ENCODE measurements around the gene CREM.

DNA sequence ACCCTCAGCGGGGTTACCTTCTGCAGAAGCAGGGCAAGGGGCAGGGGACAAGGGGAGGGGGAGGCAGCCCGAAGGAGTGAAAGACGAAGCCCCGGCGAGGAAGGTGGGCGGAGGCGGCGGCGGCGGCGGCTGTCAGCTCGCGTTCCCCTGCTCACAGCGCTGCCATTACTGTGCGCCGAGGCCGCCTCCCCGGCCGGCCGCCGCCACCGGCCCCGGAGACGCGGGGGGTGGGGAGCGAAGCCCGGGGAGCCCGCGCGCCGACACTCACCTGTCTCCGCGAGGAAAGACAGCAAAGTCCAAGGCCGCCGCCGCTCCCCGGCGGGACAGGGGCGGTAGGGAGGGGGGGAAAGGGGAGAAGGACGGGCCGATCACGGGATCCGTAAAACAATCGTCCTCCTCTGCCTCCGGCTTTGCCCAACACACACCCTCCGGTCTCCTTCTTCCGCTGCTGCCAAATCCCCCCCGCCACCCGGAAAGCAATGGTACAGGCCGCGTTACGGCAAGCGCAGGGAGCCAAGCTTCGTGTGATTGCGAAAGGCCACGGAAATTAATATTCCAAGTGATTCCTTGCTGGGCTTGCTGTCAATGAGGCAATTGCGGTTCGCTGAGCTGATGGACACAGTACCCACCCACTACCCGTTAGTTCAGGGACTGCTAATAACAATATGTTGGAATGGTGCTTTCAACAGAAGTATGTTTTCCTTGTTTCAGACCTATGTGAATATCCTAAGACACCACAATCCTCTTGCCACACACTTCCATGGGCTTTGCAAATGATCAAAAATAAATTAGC, 36.3 kb upstream of the CREM start, which contains the start of gene CUL2:
- TF ChIP-seq ZNF274 (IDR thresholded peaks at IDR 0.05; ENCODE audit: low read depth, low read length) (no peak), YY1 (IDR thresholded peaks at IDR 0.05; ENCODE audit: insufficient read depth, insufficient read length) (peak; percentile 36), SUZ12 (IDR thresholded peaks at IDR 0.05; ENCODE audit: extremely low read depth, insufficient read depth, insufficient read length) (no peak)

Data from NT2/D1 (cell line).